HG02678 (cell line): Measurements from ENCODE around the gene KIF26B.
"Not testable (repeated sequence)": the region's sequence is repeated elsewhere in the genome, so short reads cannot be mapped to it uniquely, and the experiment has no call there.

Source experiments
- ATAC-seq: cut with Tn5 transposase; IDR thresholded peaks from one replicate; pipeline ENCODE4 v1.9.1; 2021; ENCODE audit warnings: mild to moderate bottlenecking, moderate library complexity; ENCODE audit not compliant: unreplicated experiment

KIF26B gene

DNA sequence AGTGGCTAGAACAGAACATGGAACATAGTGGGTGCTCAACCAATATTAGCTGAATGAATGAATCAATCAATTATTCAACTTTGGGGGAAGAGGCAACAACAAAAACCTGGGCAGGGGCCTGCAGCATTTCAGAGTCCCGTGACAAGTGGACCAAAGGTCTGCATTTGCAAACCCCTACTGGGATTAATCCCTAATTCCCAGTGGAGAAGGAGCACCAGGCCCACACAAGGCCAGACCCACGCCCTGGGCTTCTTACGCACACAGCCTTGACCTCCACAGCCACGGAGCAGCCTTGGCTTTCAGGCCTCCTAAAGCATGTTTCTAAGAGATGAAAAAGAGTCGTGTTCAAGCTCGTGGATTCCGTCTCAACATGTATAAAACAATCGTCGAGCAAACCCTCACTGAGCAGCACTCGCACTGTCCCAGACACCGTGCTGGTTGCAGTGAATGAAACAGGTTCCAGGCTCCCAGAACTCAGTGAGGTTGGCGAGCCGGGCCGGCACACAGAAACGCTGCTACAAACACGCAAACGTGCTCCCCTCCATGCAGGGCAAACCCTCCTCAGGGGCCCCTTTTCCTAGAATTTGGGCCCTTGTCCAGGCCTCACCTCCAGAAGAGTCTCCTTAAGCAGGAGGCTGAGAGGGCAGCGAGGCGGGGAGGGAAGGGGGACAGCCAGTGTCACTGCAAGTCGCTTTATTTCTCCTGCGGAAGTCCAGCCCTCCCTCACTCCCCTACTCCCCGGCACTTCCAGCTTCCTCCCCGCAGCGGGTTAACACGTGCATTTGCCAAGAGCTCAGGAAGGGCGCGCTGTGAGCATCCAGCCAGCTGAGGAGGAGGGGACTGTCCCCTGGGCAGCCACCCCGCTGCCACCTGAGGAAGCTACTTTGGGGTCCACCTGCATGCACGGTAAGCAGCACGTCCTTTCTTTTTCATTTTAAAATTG is 556.4 kb downstream of the KIF26B start:
- no peak for ATAC-seq

DNA sequence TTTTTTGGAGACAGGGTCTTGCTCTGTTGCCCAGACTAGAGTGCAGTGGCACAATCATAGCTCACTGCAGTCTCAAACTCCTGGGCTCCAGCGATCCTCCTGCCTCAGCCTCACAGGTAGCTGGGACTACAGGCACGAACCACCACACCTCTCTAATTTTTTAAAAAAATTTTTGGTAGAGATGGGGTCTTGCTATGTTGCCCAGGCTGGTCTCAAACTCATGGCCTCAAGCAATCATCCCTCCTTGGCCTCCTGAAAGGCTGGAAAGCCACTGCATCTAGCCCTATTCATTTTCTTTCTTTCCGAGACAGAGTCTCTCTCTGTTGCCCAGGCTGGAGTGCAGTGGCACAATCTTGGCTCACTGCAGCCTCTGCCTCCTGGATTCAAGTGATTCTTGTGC is 559.2 kb downstream of the KIF26B start:
- not testable (repeated sequence) for ATAC-seq

DNA sequence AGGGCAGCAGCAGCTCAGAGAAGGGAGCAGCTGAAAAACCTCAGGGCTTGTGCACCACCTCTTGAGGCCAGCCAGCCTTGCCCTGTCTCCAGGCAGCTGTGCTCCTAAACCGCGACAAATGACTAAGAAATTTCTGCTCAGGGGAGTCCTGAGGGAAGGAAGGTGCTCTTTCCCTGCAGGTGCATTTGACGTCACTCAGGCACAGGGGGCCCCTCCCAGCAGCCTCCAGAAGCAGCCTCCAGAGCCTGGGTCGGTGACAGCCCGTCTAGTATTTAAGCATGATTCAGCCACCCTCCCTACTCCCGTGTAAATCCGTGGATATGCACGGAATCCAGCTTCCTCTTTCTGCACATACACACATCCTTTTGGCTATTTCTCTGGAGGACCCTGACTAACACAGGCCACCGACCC is 560.5 kb downstream of the KIF26B start:
- ATAC-seq = no peak

DNA sequence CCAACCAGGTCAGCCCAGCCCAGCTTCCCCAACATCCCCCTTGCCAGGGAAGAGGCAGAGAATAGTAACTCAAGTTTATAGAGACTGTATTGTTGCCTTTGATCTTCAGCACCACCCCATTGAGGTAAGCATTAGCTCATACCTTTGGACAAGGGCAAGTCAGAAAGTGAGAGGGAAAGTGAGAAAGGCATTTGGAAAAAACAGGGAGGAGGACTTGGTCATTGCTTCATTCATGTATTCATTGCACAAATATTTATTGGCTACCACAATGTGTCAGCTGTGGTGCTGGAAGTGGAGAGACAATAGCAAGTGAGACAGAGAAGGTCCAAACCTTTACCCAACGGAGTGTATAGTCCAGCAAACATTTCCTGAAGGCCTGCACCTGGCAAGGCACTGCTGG is 561.2 kb downstream of the KIF26B start:
- ATAC-seq = no peak

DNA sequence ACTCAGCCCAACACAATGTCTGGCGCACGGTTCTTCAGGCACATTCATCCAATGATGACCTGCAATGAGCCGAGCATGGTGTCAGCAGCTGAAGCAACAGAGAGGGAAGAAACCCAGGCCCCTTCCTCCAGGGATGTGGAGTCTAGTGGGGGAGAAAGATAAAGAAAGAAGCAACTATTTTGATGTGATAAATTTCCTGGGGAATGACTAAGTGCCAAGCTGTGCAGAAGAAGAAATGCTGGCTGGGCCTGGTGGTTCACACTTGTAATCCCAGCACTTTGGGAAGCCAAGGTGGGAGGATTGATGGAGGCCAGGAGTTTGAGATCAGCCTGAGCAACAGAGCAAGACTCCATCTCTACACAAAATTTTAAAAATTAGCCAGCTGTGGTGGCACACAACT is 561.8 kb downstream of the KIF26B start:
- ATAC-seq = no peak

DNA sequence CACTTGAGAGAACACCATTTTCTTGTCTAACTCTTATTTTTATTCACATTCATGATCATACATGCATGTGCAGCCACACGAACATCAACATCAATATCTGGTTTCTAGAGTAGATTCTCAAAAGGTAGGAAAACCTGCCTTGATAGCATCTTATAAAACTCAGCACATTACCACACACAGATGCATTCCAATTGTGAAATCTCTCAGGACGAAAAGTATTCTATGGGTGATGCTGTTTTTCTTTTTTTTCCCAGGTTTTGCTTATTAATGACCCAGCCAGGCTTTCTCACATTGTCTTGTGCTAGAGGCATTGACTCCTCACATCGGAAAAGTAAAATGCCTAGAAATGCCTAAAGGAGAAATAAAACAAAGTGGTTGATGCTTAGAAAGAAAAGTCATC is 562.8 kb downstream of the KIF26B start:
- ATAC-seq = no peak

DNA sequence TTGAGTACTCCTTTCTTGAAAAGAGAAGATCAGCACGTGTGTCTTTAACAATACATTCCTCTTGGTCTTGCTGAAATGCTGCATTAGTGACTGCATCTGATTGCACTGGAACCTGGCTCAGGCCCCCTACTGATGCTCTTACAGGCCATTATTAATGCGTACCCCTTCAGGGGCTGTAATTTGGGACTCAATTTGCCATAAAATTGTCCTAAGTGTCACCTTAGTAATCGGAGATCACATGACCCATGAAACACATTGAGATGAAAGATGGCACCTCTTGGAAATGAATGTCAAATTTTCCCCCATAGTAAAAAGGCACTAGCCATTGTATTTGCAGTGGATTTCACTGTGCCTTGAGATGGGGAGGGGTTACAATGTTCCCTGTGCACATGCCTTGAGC is 563.3 kb downstream of the KIF26B start:
- no peak for ATAC-seq

DNA sequence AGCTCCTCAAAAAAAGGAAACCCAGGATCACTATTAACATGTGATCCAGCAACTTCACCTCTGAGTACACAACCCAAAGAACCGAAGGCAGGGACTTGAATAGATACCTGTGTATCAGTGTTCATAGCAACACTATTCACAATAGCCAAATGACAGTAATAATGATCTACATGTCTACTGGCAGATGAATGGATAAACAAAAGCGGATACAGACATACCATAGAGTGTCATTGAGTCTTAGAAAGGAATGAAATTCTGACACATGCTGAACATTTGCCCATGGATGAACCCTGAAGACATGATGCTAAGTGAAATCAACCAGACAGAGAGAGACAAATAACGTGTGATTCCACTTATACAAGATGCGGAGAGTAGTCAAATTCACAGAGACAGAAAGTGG is 564.2 kb downstream of the KIF26B start:
- ATAC-seq = no peak

DNA sequence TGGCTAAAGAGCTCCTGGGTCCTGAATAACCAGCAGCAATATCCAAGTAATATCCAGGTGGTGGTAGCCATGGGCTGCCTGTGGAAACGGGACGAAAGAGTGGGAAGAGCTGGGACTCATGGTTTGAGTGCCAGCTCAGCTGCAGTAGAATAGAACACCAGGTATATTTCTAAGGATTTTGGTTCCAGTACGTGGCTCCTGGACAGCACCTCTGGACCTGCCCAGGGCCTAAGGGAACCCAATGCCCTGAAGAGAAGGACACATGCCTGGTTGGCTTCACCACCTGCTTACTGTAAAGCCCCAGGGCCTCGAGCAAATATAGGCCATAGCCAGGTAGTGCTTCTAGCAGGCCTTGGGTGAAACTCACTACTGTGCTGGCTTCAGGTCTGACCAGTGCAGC is 566.7 kb downstream of the KIF26B start:
- ATAC-seq = no peak

DNA sequence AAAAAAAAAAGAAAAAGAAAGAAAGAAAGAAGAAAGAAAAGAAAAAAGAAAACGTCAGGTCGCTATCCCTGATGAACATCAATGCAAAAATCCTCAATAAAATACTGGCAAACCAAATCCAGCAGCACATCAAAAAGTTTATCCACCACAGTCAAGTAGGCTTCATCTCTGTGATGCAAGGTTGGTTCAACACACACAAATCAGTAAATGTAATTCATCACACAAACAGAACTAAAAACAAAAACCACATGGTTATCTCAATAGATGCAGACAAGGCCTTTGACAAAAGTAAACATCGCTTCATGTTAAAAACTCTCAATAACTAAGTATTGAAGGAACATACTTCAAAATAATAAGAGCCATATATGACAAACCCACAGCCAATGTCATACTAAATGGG is 573.2 kb downstream of the KIF26B start:
- ATAC-seq = not testable (repeated sequence)

DNA sequence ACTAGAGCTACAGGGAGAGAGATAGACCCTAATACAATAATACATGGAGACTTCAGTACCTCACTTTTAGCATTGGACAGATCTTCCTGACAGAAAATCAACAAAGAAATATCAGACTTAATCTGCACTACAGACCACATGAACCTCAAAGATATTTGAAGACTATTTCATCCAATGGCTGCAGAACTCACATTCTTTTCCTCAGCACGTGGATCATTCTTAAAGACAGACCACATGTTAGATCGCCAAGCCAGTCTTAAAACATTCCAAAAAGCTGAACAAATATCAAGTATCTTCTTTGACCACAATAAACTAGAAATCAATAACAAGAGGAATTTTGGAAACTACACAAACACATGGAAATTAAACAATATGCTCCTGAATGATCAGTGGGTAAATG is 576.0 kb downstream of the KIF26B start:
- ATAC-seq = no peak

DNA sequence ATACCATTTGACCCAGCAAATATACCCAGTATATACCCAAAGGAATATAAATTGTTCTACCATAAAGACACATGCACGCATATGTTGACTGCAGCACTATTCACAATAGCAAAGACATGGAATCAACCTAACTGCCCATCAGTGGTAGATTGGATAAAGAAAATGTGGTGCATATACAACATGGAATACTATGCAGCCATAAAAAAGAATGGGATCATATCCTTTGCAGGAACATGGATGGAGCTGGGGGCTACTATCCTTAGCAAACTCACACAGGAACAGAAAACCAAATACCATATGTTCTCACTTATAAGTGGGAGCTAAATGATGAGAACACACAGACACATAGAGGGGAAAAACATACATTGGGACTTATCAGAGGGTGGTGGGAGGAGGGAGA is 585.6 kb downstream of the KIF26B start:
- ATAC-seq = not testable (repeated sequence)

DNA sequence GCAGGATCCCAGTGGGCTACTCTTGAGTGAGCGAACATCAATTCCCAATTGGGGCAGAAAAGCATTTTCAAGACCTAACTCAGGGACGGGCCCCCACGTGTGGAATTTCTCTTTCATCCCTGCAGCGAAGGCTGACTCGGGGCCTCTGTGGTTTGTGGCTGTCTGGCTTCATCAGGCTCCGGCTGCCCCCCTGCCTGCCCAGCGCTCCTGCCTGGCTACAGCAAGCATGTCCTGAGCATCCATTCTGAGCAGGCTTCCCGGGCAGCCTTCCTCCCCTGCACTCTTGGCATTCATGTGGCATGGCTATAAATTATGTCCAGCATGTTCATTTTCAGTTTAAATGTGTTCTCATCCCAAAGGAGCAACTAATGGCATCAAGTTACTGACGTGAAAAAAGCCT is 588.1 kb downstream of the KIF26B start:
- no peak for ATAC-seq

DNA sequence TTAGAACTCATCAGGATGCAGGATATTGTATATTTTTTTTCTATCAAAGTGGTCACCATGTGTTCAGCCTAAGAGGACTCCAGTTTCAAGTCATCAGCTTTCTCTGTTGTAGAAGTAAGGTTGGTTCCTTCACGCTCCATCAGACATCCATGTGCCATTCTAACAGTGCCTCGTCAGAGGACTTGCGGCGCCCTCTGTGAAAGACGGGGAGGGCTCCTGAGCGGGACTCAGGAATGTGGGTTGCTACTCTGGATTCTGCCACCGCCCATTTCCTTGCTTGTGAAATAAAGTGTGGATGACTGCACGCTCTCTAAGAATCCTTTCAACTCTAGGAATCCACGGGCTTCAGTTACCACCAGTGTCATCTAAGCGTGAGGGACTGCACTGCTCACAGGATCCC is 593.5 kb downstream of the KIF26B start:
- ATAC-seq = no peak

DNA sequence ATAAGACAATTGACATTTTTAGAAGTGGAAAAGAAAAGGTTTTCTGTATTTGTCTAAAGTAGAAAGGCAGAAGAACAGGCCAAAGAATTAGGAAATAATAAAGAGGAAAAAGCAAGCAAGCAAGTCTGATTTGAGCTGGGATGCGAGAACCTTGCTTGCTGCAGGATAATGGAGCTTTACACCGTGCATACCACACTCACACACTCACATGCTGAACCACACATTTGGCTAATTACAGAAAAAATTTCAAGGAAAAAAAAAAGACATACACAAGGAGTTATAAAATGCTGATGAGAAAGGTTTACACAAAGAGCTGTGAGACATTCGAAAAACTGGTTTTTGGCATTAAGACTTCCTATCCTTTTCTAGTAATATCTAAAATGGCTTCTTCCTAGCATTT is 593.9 kb downstream of the KIF26B start:
- ATAC-seq = no peak

DNA sequence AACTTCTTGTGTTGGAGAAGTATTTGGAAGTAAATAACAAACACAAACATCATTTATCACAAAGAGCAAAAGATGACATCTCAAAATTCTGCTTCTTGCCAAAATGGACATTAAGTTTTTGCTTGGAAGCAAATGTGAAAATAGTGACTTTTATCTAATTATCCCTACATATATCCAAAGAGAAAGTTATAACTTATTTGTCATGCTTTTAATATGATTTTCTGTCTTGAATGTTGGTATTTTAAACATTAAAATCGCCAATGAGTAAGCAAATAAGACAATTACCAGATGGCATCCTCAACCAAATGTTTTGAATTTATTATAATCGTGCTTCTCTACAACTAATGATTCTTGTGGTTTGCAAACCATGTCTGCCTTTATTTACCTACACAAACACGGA is 594.3 kb downstream of the KIF26B start:
- no peak for ATAC-seq

DNA sequence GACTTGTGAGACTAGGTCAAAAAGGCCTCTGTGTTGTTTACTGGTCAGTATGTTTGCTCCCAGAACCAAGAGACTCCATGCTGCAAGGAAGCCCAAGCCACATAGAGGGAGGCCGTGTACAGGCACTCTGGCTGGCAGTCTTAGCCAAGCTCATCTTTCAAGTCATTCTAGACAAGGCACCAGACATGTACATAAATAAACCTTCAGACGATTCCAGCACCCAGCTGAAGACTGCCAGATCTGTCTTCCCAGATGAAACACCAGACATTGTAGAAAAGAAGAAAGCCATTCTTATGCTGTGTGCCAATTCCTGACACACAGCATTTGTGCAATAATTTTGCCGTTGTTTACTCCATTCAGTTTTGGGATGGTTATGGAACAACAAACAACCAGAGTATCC is 595.5 kb downstream of the KIF26B start:
- no peak for ATAC-seq

DNA sequence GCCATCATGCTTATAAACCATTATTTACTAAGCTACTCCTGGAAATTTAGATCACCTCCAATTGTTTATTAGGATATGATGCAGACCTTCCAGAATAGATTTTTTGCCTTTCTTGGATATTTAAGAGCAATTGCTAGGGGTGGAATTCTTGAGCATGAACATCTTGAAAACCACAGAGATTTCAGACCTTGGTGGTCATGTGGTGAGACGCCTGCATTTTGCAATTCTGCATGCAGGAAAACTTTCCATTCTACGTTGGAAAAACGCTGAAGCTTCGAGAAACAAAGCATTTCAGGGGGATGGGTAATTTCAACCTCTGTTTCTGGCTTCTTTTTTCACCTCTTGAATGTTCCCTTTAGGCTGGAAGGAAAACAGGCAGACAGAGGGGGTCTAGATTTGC is 596.3 kb downstream of the KIF26B start:
- ATAC-seq = no peak

DNA sequence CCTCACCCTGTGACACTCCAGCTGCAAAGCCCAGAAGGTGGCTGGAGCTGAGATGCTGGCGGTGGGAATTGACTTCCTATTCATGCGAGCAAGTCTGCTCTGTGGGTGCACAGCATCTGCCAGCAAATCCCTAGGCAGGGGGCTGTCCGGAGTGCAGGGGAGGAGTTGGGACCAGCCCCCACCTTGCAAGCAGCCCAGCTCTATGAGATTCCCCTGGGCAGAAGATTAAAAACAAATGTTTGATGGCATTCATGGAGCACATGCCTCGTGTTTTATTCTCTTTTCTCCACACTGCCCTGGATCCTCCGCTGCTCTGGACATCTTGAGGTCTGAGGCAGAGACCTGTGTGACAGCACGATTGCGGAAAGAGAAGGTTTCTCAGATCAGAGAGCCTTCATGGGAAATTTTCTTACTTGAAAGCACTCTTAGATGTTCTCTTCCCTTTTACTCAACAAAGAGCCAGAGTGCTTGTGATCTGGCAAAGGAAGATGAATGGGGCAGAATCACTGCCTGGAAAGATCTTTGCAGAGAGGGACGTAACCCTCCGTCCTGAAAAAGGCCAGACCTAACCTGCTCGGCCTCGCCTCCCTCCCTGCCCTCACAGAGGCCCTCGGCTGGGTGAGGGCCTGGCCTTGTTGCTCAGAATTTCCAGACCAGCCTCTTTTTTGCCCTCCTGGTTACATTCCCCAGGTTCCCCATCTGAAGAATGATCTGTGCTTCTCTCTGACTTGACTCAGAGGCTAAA is 597.1 kb downstream of the KIF26B start:
- ATAC-seq = no peak

DNA sequence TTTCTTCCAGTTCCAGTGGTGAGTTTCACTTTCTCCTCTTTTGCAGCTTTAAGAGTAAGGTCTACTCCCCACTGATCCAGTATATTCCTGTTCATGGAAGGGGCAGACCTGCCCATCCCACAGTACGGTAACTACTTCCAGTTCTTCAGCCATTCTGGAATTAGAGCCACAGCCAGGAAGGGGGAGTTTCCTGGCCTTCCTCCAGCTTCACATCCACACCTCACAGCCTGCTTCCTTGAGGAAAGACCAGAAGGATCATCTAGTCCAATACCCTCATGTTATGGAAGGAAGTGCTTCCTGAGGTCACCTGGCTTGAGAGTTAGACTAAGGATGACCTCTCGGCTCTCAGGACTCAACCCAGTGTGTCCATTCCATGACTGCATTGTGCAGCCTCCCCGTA is 597.8 kb downstream of the KIF26B start:
- ATAC-seq = no peak

DNA sequence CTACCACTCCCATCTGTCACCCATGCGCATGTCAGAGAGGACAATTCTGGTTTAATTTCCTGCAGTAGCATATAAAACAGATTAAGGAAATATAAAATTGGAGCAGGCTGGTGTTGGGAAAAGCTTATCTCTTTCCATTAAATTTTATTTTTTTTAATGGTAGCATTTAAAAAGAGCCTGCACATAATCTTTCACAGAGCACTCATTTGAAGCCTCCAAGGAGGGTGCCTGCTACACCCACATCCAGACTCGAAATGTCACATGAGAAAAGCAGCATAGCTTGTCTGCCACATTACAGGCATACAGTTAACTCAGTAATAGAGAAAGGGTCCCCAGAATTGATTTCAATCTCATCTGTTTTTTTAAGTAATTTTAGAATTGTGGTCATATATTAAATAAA is 599.0 kb downstream of the KIF26B start:
- no peak for ATAC-seq

DNA sequence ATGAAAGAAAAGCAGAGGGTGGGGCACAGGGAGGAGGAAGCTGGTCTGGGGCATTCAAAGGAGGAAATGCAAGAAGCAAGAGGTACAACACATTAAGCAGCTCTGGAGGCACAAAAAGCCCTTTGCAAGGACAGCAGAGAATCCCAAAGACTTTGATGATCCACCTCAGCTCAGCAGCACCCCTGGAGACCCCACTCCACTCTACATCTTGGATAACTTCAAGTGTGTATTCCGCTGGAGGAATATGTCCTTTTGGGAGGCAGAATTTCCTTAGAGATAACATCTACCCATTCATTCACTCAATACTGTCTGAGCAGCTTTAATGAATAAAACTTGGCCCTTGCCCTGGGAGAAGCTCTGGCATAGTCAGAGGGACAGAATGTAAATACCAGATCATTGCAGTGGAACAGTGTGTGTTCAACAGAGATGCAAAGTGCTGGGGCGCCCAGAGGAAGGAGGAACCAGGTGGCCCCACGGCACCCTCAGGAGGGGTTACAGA is 599.7 kb downstream of the KIF26B start:
- ATAC-seq = no peak
